HEK293T (cell line): ENCODE measurements around the gene CACNA1E.

Experiments
- CTCF ChIA-PET: fragments of 350-600 bp; formaldehyde crosslinking; extraction: SDS; loops from one replicate; lab custom pipeline; 2021; ENCODE audit warnings: antibody characterized with exemption, inconsistent platforms; lab: Yijun Ruan, JAX
- POLR2A ChIA-PET: fragments of 350-600 bp; formaldehyde crosslinking; extraction: SDS; loops from one replicate; lab custom pipeline; 2020; ENCODE audit warnings: antibody characterized with exemption, inconsistent platforms; lab: Yijun Ruan, JAX
- DNase-seq: peaks from one replicate; pipeline ENCODE4 v3.0.0; 2012; ENCODE audit warnings: mixed read lengths; ENCODE audit errors: extremely low spot score
- ARNT ChIP-seq: fragments of 450-650 bp; IDR thresholded peaks from 2 replicates; pipeline ENCODE4 v1.6.1; 2017; ENCODE audit warnings: mild to moderate bottlenecking
- BHLHE40 ChIP-seq: fragments of 450-650 bp; IDR thresholded peaks from 2 replicates; pipeline ENCODE4 v1.6.1; 2016; ENCODE audit warnings: mild to moderate bottlenecking, moderate library complexity, borderline replicate concordance
- CTBP1 ChIP-seq: fragments of 450-650 bp; IDR thresholded peaks from 2 replicates; pipeline ENCODE4 v1.6.1; 2016; ENCODE audit warnings: borderline replicate concordance
- ELF4 ChIP-seq: fragments of 450-650 bp; IDR thresholded peaks from 2 replicates; pipeline ENCODE4 v1.6.1; 2017; ENCODE audit warnings: antibody characterized with exemption
- FOXA1 ChIP-seq: fragments of 450-650 bp; IDR thresholded peaks from 2 replicates; pipeline ENCODE4 v1.6.1; 2016; ENCODE audit warnings: mild to moderate bottlenecking
- FOXK2 ChIP-seq: fragments of 450-650 bp; IDR thresholded peaks from 2 replicates; pipeline ENCODE4 v1.6.1; 2016; ENCODE audit warnings: mild to moderate bottlenecking
- FOXM1 ChIP-seq: fragments of 450-650 bp; IDR thresholded peaks from 2 replicates; pipeline ENCODE4 v1.6.1; 2017; ENCODE audit warnings: mild to moderate bottlenecking, borderline replicate concordance
- HDGF ChIP-seq: fragments of 450-650 bp; IDR thresholded peaks from 2 replicates; pipeline ENCODE4 v1.6.1; 2017; ENCODE audit warnings: antibody characterized with exemption, borderline replicate concordance
- L3MBTL2 ChIP-seq: fragments of 450-650 bp; conservative IDR thresholded peaks from 2 replicates; pipeline ENCODE4 v1.6.1; 2016; ENCODE audit warnings: mild to moderate bottlenecking
- LEF1 ChIP-seq: fragments of 450-650 bp; IDR thresholded peaks from 2 replicates; pipeline ENCODE4 v1.6.1; 2017; ENCODE audit warnings: mild to moderate bottlenecking, borderline replicate concordance
- NFRKB ChIP-seq: fragments of 450-650 bp; IDR thresholded peaks from 2 replicates; pipeline ENCODE4 v1.6.1; 2016; ENCODE audit warnings: mild to moderate bottlenecking, moderate library complexity
- SP1 ChIP-seq: fragments of 450-650 bp; IDR thresholded peaks from 2 replicates; pipeline ENCODE4 v1.6.1; 2017
- SUZ12 ChIP-seq: fragments of 450-650 bp; IDR thresholded peaks from 2 replicates; pipeline ENCODE4 v1.6.1; 2016; ENCODE audit warnings: mild to moderate bottlenecking
- TARDBP ChIP-seq: fragments of 450-650 bp; IDR thresholded peaks from 2 replicates; pipeline ENCODE4 v1.6.1; 2016
- ZNF384 ChIP-seq: fragments of 450-650 bp; IDR thresholded peaks from 2 replicates; pipeline ENCODE4 v1.6.1; 2016
- TF ChIP-seq, protein P1 (sequence below): fragments of 450-650 bp; IDR thresholded peaks from 2 replicates; pipeline ENCODE4 v1.6.1; 2016

CACNA1E gene

DNA sequence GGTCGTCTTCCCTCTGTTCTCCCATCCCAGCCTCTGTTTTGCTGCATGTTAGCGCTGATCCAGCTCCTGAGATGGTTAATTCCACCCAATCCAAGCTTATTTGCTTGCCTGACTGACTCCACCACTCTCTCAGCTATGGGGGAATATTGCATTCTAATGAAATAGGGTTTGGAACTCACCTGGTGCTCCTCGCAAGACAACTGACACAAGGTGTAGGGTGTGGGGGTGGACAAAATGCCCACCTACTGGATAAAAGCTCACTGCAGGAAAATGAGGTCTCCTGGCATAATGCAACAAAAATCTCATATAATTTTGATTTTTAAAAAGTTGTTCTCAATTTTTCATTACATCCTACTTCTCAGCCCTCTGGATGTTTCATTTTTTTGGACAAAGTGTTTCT, 319.1 kb downstream of the CACNA1E start:
- CTCF ChIA-PET: no interaction called here
- POLR2A ChIA-PET: no interaction called here
- no peak for TF ChIP-seq ARNT
- no peak for DNase-seq

DNA sequence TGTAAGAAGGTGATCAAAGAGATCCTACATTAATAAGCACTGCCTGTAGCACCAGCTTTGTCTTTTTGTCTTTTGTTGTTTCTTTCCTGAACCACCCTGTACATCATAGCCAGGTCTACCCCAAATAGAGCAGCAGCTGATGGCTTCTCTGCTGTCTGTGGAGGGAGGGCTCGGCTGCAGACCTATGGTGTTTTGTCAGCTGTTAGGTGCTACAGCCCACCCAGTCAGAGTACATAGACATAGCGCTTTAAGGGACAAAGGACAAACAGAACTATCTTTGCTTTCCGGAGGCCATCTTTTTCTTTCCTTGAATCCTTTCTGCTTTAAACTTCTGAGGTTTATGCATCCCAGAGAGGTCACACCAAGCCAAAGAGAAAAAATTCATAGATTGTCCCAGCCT, 320.1 kb downstream of the CACNA1E start:
- POLR2A ChIA-PET: no interaction called here
- CTCF ChIA-PET: no interaction called here
- TF ChIP-seq L3MBTL2: no peak
- DNase-seq: no peak

DNA sequence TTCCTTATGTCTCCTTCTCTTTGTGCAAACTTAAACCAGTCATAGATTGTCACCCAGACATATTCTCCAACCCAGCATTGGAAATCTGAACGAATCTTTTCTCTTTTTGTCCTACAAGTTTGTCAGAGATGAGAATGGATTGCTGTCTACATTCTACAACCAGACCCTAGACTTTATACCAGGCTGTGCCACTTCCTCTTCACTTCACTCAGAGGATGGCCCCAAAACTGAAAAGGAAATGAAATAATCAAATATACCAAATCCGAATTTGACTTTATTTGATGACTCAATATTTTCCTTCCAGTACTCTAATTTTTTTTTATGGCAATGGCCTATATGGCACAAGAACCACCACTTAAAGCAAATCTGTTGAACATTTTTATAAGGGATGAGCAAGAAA, 321.7 kb downstream of the CACNA1E start:
- no peak for TF ChIP-seq FOXM1
- TF ChIP-seq CTBP1: no peak
- TF ChIP-seq TARDBP: no peak
- CTCF ChIA-PET: no interaction called here
- DNase-seq: no peak
- POLR2A ChIA-PET: no interaction called here

GRCh38 chr1:181806746-181807145, 323.4 kb downstream of the CACNA1E start:
- TF ChIP-seq SUZ12 (no peak), ZNF384 (no peak), SP1 (no peak), FOXM1 (no peak), TARDBP (no peak), BHLHE40 (no peak), CTBP1 (no peak)
- TF ChIP-seq, protein P1, sequence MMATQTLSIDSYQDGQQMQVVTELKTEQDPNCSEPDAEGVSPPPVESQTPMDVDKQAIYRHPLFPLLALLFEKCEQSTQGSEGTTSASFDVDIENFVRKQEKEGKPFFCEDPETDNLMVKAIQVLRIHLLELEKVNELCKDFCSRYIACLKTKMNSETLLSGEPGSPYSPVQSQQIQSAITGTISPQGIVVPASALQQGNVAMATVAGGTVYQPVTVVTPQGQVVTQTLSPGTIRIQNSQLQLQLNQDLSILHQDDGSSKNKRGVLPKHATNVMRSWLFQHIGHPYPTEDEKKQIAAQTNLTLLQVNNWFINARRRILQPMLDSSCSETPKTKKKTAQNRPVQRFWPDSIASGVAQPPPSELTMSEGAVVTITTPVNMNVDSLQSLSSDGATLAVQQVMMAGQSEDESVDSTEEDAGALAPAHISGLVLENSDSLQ: no peak
- ChIA-PET POLR2A (no interaction called here), CTCF (no interaction called here)
- no peak for DNase-seq

- CTCF ChIA-PET: no interaction called here
These were observed 323.9 kb downstream of the CACNA1E start for GRCh38 chr1:181807251-181807650.

GRCh38 chr1:181809991-181810545, 326.8 kb downstream of the CACNA1E start:
- ChIA-PET CTCF (interaction anchor here (0.6 to 0.7 kb wide), 2 partner anchors 27 to 127 kb away, joined by 3 to 9 read pairs; no protein-coding TSS in a partner anchor), POLR2A (no interaction called here)
- TF ChIP-seq LEF1 (no peak), BHLHE40 (no peak), ARNT (no peak), SP1 (no peak), TARDBP (no peak), CTBP1 (no peak), FOXK2 (no peak), L3MBTL2 (no peak), SUZ12 (no peak), NFRKB (no peak), FOXA1 (no peak), HDGF (no peak), ELF4 (no peak), ZNF384 (no peak), FOXM1 (no peak)
- TF ChIP-seq, protein P1: no peak

More at GRCh38 chr1:181807251-181807650, 323.9 kb downstream of the CACNA1E start:
- TF ChIP-seq TARDBP: no peak
- TF ChIP-seq, protein P1: no peak
- no peak for TF ChIP-seq BHLHE40
- TF ChIP-seq HDGF: no peak
- no peak for TF ChIP-seq ARNT
- TF ChIP-seq ELF4: no peak
- TF ChIP-seq LEF1: no peak
- no peak for TF ChIP-seq L3MBTL2
- TF ChIP-seq ZNF384: no peak
- TF ChIP-seq FOXA1: no peak
- no peak for DNase-seq
- POLR2A ChIA-PET: no interaction called here

DNA sequence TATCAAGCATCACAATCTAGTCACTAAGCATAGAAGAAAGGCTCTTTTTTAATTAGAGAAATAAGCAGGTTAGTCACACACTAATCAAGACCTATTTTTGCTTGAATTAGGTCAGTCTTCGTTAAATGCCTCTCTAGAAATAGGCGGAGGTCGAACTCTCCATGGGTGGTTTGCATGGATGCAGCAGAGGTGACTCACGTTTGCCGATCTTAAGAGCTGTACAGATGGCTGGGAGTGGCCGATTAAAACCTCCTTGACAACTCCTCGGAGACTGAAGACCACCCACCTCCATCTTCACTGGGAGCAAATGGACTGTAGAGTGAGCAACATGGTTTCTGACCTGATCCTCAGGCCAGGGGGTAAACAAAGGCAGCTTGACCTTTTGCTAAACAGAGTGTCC, 328.9 kb downstream of the CACNA1E start:
- ChIA-PET CTCF (no interaction called here), POLR2A (no interaction called here)
- TF ChIP-seq FOXA1 (no peak), CTBP1 (no peak), NFRKB (no peak), ARNT (no peak), FOXM1 (no peak), LEF1 (no peak), TARDBP (no peak), L3MBTL2 (no peak), SP1 (no peak), BHLHE40 (no peak), ELF4 (no peak), ZNF384 (no peak), SUZ12 (no peak), FOXK2 (no peak), HDGF (no peak)
- TF ChIP-seq, protein P1: no peak
- no peak for DNase-seq

More at GRCh38 chr1:181809991-181810545, 326.8 kb downstream of the CACNA1E start:
- no peak for DNase-seq
